Gastroesophageal sphincter (tissue), 4 donors: ENCODE measurements around the gene SGPP2. TPM values are rescaled to one million over a fixed set of nuclear protein-coding genes. Genes with fewer than 3 reads are reported as not detected.

Source experiments
- ATAC-seq: fragments of 150-250 bp; one replicate; pipeline ENCODE4 v1.9.1; 2016; ENCODE audit warnings: mild to moderate bottlenecking, moderate library complexity
- H3K27ac ChIP-seq, 4 donors: fragments of 200-600 bp; sonication (generic) in 3 of 4; 1 replicate in 3 of 4; 2 replicates in 1 of 4; pipeline ENCODE4 v1.5.1; 2016 to 2019
- H3K27me3 ChIP-seq: fragments of 200-600 bp; sonication (generic); one replicate; pipeline ENCODE4 v1.5.1; 2019
- H3K36me3 ChIP-seq, 2 donors: fragments of 200-600 bp; sonication (generic); one replicate each; pipeline ENCODE4 v1.5.1; 2019; ENCODE audit warnings: control low read depth in 1 of 2
- H3K4me1 ChIP-seq, 3 donors: fragments of 200-600 bp; sonication (generic); 1 replicate in 2 of 3; 2 replicates in 1 of 3; pipeline ENCODE4 v1.5.1; 2016 to 2019; ENCODE audit warnings: control low read depth in 2 of 3
- H3K4me3 ChIP-seq, 2 donors: fragments of 200-600 bp; sonication (generic); one replicate each; pipeline ENCODE4 v1.5.1; 2019; ENCODE audit warnings: mild to moderate bottlenecking in 1 of 2, moderate library complexity in 1 of 2
- H3K9me3 ChIP-seq, 3 donors: fragments of 200-600 bp; sonication (generic); one replicate each; pipeline ENCODE4 v1.5.1; 2017 to 2019; ENCODE audit warnings: control low read depth in 2 of 3
- CTCF ChIP-seq, 4 experiments: fragments of 200-600 bp in 2 of 4; fragments of 450-650 bp in 2 of 4; sonication (generic) in 1 of 4; IDR thresholded peaks; one replicate each; pipeline ENCODE4 v1.5.1; 2017 to 2019; ENCODE audit warnings: antibody characterized with exemption in 4 of 4, mild to moderate bottlenecking in 2 of 4, moderate library complexity in 2 of 4
- EP300 ChIP-seq: sonication (generic); formaldehyde crosslinking; IDR thresholded peaks from one replicate; pipeline ENCODE4 v1.6.1; 2017; ENCODE audit warnings: antibody characterized with exemption, mild to moderate bottlenecking
- POLR2A ChIP-seq, 2 donors: fragments of 450-650 bp; IDR thresholded peaks; one replicate each; pipeline ENCODE4 v1.6.1; 2017; ENCODE audit warnings: antibody characterized with exemption in 2 of 2, mild to moderate bottlenecking in 2 of 2, moderate library complexity in 1 of 2
- POLR2AphosphoS5 ChIP-seq: sonication (generic); formaldehyde crosslinking; IDR thresholded peaks from one replicate; pipeline ENCODE4 v1.6.1; 2017; ENCODE audit warnings: antibody characterized with exemption
- WGBS, 2 donors: methylation state at CpG; one replicate each; pipeline ENCODE4 v1.1.5; 2018; ENCODE audit warnings: low coverage in 1 of 2; 5-methylcytosine and 5-hydroxymethylcytosine counted together
- total RNA-seq, 4 donors: library from RNA; depleted of rRNA; stranded (reverse); fragments of >200 nt; gene quantifications; one replicate each; pipeline ENCODE4 v1.1.0, GENCODE V29; 2016

Gene SGPP2
- total RNA-seq, 4 donors from 2014 or later: 0.89 to 1.8 (median 1.2) TPM; not detected in 1

- no peaks in the 10 kb centered on the region for H3K27me3 ChIP-seq
- TF ChIP-seq EP300 (no peak), POLR2A (IDR thresholded peaks at IDR 0.05) (no peak), CTCF (IDR thresholded peaks at IDR 0.05) (no peak), POLR2AphosphoS5 (no peak)
- peaks cover 0 to 12% of the 10 kb centered on the region in 2 donors for H3K36me3 ChIP-seq
- no peak overlapping the region for H3K4me3 ChIP-seq
- WGBS, 2 donors: 75 to 77% methylated on average over 2 to 6 of the region's 6 CpGs
- peaks cover 11 to 84% (median 14%) of the 10 kb centered on the region in 3 donors for H3K4me1 ChIP-seq
- peak overlapping the region; percentile 45 to 73 (median 64) for H3K27ac ChIP-seq
- no peaks in the 10 kb centered on the region for H3K9me3 ChIP-seq
- ATAC-seq: peak; percentile 11
These were observed 147.9 kb downstream of the SGPP2 start for GRCh38 chr2:222572264-222572721.

- WGBS, 2 donors: 11 to 28% methylated on average over 1 of the region's 1 CpG
- ATAC-seq: peak; percentile 68
These were observed 148.4 kb downstream of the SGPP2 start for GRCh38 chr2:222572751-222573174.

GRCh38 chr2:222575618-222576017 lies 151.3 kb downstream of the SGPP2 start:
- no peak for TF ChIP-seq POLR2A (IDR thresholded peaks at IDR 0.05)
- TF ChIP-seq EP300: no peak
- no peak for TF ChIP-seq POLR2AphosphoS5
- no peak for TF ChIP-seq CTCF (IDR thresholded peaks at IDR 0.05)
- ATAC-seq: no peak
- Histone ChIP-seq H3K4me3 (no peak overlapping the region), H3K27ac (no peak overlapping the region), H3K27me3 (no peaks in the 10 kb centered on the region), H3K36me3 (peaks cover 0 to 8% of the 10 kb centered on the region in 2 donors), H3K9me3 (no peaks in the 10 kb centered on the region), H3K4me1 (peaks cover 11 to 88% (median 14%) of the 10 kb centered on the region in 3 donors)
- 85 to 91% methylated on average over 2 of the region's 2 CpGs for WGBS, 2 donors

More at GRCh38 chr2:222572751-222573174, 148.4 kb downstream of the SGPP2 start:
- Histone ChIP-seq H3K9me3 (no peaks in the 10 kb centered on the region), H3K36me3 (peaks cover 0 to 12% of the 10 kb centered on the region in 2 donors), H3K27ac (peak overlapping the region; percentile 45 to 73 (median 64)), H3K4me1 (peaks cover 11 to 89% (median 14%) of the 10 kb centered on the region in 3 donors), H3K27me3 (no peaks in the 10 kb centered on the region), H3K4me3 (no peak overlapping the region)
- TF ChIP-seq EP300 (no peak), POLR2AphosphoS5 (peak; percentile 86), POLR2A (IDR thresholded peaks at IDR 0.05) (no peak), CTCF (IDR thresholded peaks at IDR 0.05) (no peak)

- H3K27me3 ChIP-seq: no peaks in the 10 kb centered on the region
- WGBS, 2 donors: 54 to 79% methylated on average over 3 to 7 of the region's 7 CpGs
- no peak overlapping the region for H3K27ac ChIP-seq
- no peak for ATAC-seq
- no peaks in the 10 kb centered on the region for H3K9me3 ChIP-seq
- peaks cover 0 to 3% of the 10 kb centered on the region in 2 donors for H3K36me3 ChIP-seq
- TF ChIP-seq POLR2AphosphoS5: no peak
- TF ChIP-seq EP300: no peak
- no peak for TF ChIP-seq POLR2A (IDR thresholded peaks at IDR 0.05)
- no peak for TF ChIP-seq CTCF (IDR thresholded peaks at IDR 0.05)
- no peak overlapping the region for H3K4me3 ChIP-seq
- H3K4me1 ChIP-seq: peaks cover 11 to 86% (median 14%) of the 10 kb centered on the region in 3 donors
These were observed 152.1 kb downstream of the SGPP2 start for GRCh38 chr2:222576171-222577081.
